NCI-H2081 (cell line): ENCODE results near the gene WBP2.
"Not testable (repeated sequence)": the region's sequence is repeated elsewhere in the genome, so short reads cannot be mapped to it uniquely, and the experiment has no call there.

Experiments used
- DNase-seq, 2 experiments: peaks; one replicate each; lab custom pipeline; 2025; lab: John Stamatoyannopoulos, UW

WBP2 gene

GRCh38 chr17:75813081-75814020 lies 41.8 kb downstream of the WBP2 start:
- DNase-seq: no peak

GRCh38 chr17:75812096-75813013 lies 42.8 kb downstream of the WBP2 start:
- DNase-seq: no peak

GRCh38 chr17:75811174-75811573 lies 44.0 kb downstream of the WBP2 start:
- DNase-seq: no peak

GRCh38 chr17:75810756-75811155 lies 44.4 kb downstream of the WBP2 start:
- not testable (repeated sequence) for DNase-seq

GRCh38 chr17:75810216-75810615 lies 44.9 kb downstream of the WBP2 start:
- no peak for DNase-seq

GRCh38 chr17:75809631-75810111 lies 45.5 kb downstream of the WBP2 start:
- no peak for DNase-seq

GRCh38 chr17:75808905-75809621 lies 46.1 kb downstream of the WBP2 start:
- no peak for DNase-seq

- DNase-seq: no peak
Measured at GRCh38 chr17:75808549-75808904, 46.6 kb downstream of the WBP2 start.

- no peak for DNase-seq
Measured at GRCh38 chr17:75807861-75808260, 47.3 kb downstream of the WBP2 start.

GRCh38 chr17:75806822-75807500 lies 48.2 kb downstream of the WBP2 start:
- DNase-seq: no peak

GRCh38 chr17:75803883-75804282 lies 51.3 kb downstream of the WBP2 start:
- no peak for DNase-seq

- no peak for DNase-seq
Measured at GRCh38 chr17:75799402-75799801, 55.7 kb downstream of the WBP2 start.

GRCh38 chr17:75795820-75796607 lies 59.1 kb downstream of the WBP2 start:
- no peak for DNase-seq
